AG20443 (cell line): ENCODE measurements around the gene AOPEP.
"Not testable (repeated sequence)": the region's sequence is repeated elsewhere in the genome, so short reads cannot be mapped to it uniquely, and the experiment has no call there.

Experiments used
- DNase-seq: peaks from one replicate; pipeline ENCODE4 v3.0.0; 2012; ENCODE audit warnings: low spot score, mixed read lengths

Gene AOPEP

GRCh38 chr9:94870793-94871558, 144.5 kb downstream of the AOPEP start:
- peak; percentile 60 for DNase-seq

- DNase-seq: no peak
These were observed 145.8 kb downstream of the AOPEP start for GRCh38 chr9:94872083-94872833.

- DNase-seq: peak; percentile 42
These were observed 146.5 kb downstream of the AOPEP start for GRCh38 chr9:94872891-94873511.

GRCh38 chr9:94874316-94874715, 147.8 kb downstream of the AOPEP start:
- DNase-seq: peak; percentile 47

- no peak for DNase-seq
These were observed 149.0 kb downstream of the AOPEP start for GRCh38 chr9:94875300-94876020.

- not testable (repeated sequence) for DNase-seq
These were observed 152.3 kb downstream of the AOPEP start for GRCh38 chr9:94878804-94879203.

GRCh38 chr9:94879230-94879629, 152.7 kb downstream of the AOPEP start:
- no peak for DNase-seq

- DNase-seq: peak; percentile 60
These were observed 154.5 kb downstream of the AOPEP start for GRCh38 chr9:94881023-94881422.

GRCh38 chr9:94881454-94881853, 155.0 kb downstream of the AOPEP start:
- no peak for DNase-seq

- no peak for DNase-seq
These were observed 155.4 kb downstream of the AOPEP start for GRCh38 chr9:94881940-94882339.

GRCh38 chr9:94882966-94883641, 156.6 kb downstream of the AOPEP start:
- DNase-seq: no peak

GRCh38 chr9:94885854-94886447, 159.5 kb downstream of the AOPEP start:
- DNase-seq: no peak

GRCh38 chr9:94887721-94888120, 161.2 kb downstream of the AOPEP start:
- DNase-seq: no peak

- DNase-seq: no peak
These were observed 162.3 kb downstream of the AOPEP start for GRCh38 chr9:94888775-94889174.

GRCh38 chr9:94889628-94890027, 163.1 kb downstream of the AOPEP start:
- DNase-seq: no peak

GRCh38 chr9:94891183-94891582, 164.7 kb downstream of the AOPEP start:
- no peak for DNase-seq

GRCh38 chr9:94892675-94893074, 166.2 kb downstream of the AOPEP start:
- DNase-seq: no peak

- no peak for DNase-seq
These were observed 167.7 kb downstream of the AOPEP start for GRCh38 chr9:94894094-94894699.

- no peak for DNase-seq
These were observed 169.2 kb downstream of the AOPEP start for GRCh38 chr9:94895668-94896067.

GRCh38 chr9:94896512-94896911, 170.0 kb downstream of the AOPEP start:
- DNase-seq: no peak
